HL-60 (cell line): ENCODE data around the gene SPIRE1.

Source experiments
- DNase-seq, 2 experiments: peaks; one replicate each; pipeline ENCODE4 v3.0.0-alpha.2; 2010 to 2020; ENCODE audit warnings: low read depth in 1 of 2, low spot score in 1 of 2
- H3K27ac ChIP-seq: fragments of 250-450 bp; sonication (Bioruptor Pico); replicated peaks from 2 replicates; pipeline ENCODE4 v1.5.1; 2020; ENCODE audit warnings: mild to moderate bottlenecking, moderate library complexity
- H3K27me3 ChIP-seq: fragments of 250-450 bp; sonication (Bioruptor Pico); 2 replicates; pipeline ENCODE4 v1.5.1; 2021; ENCODE audit warnings: mild to moderate bottlenecking, moderate library complexity; ENCODE audit not compliant: insufficient read depth, poor library complexity, severe bottlenecking
- H3K4me3 ChIP-seq: replicated peaks from 2 replicates; pipeline ENCODE4 v1.5.1; 2011; ENCODE audit warnings: mild to moderate bottlenecking, control low read depth, low read length; ENCODE audit not compliant: insufficient read depth
- CTCF ChIP-seq: IDR thresholded peaks from one replicate; pipeline ENCODE4 v1.5.1; 2011; ENCODE audit warnings: low read length, control low read depth, inconsistent platforms; ENCODE audit not compliant: insufficient read depth
- GABPA ChIP-seq: IDR thresholded peaks from 2 replicates; pipeline ENCODE4 v1.6.1; 2012; ENCODE audit warnings: low read depth
- POLR2AphosphoS5 ChIP-seq: IDR thresholded peaks from 2 replicates; pipeline ENCODE4 v1.6.1; 2012; ENCODE audit warnings: low read depth
- REST ChIP-seq: IDR thresholded peaks from 2 replicates; pipeline ENCODE4 v1.6.1; 2012; ENCODE audit warnings: low read depth; ENCODE audit not compliant: insufficient replicate concordance
- SPI1 ChIP-seq: IDR thresholded peaks from 2 replicates; pipeline ENCODE4 v1.6.1; 2012; ENCODE audit warnings: low read depth, mild to moderate bottlenecking, borderline replicate concordance

SPIRE1 gene

DNA sequence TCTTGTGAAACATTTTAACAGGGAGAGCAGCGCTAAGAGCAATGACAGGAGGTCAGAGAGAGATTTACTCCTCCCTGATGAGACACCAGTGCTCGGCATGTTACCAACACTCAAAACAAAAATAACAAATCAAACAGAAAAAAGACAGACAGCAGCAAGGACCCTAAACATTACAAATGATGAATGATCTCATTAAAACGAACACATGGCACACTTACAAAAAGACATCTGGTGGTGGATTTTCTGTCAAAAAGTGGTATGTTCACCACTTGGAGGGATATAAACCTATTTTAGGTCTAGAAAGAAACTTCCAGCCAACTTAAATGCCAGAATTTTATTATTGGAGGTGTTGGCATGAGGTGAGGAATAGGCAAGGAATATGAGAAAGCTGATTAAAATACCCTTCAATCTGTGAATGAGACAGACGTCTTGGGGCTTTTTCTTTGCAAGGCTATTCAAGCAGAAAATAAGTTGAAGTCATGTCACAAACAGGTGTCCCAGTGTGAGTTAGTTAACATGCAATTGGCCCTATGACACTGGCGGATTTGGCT is 137.4 kb downstream of the SPIRE1 start:
- TF ChIP-seq SPI1 (no peak), POLR2AphosphoS5 (no peak), GABPA (no peak), CTCF (no peak), REST (no peak)
- no peak for DNase-seq
- Histone ChIP-seq H3K27ac (no peak overlapping the region), H3K4me3 (no peak overlapping the region), H3K27me3 (peaks cover 15% of the 10 kb centered on the region)

- Histone ChIP-seq H3K4me3 (no peak overlapping the region), H3K27ac (no peak overlapping the region), H3K27me3 (peaks cover 15% of the 10 kb centered on the region)
- DNase-seq, result no peak
- TF ChIP-seq CTCF, result no peak
- no peak for TF ChIP-seq REST
- TF ChIP-seq SPI1, result no peak
- no peak for TF ChIP-seq POLR2AphosphoS5
- no peak for TF ChIP-seq GABPA
Observed at GRCh38 chr18:12518832-12519531, 138.9 kb downstream of the SPIRE1 start.

- H3K27me3 ChIP-seq, result peaks cover 15% of the 10 kb centered on the region
- no peak overlapping the region for H3K27ac ChIP-seq
- no peak overlapping the region for H3K4me3 ChIP-seq
- no peak for DNase-seq
- TF ChIP-seq REST, result no peak
- TF ChIP-seq POLR2AphosphoS5, result no peak
- TF ChIP-seq CTCF, result no peak
- no peak for TF ChIP-seq GABPA
- TF ChIP-seq SPI1, result no peak
Observed at GRCh38 chr18:12518326-12518725, 139.6 kb downstream of the SPIRE1 start.
